PFSK-1 (cell line): ENCODE data around the gene ORMDL3.
A peak's percentile ranks its signal among the peaks of the same experiment; 100 is the strongest.

ENCODE experiments used
- FOXP2 ChIP-seq: optimal IDR thresholded peaks from 2 replicates; pipeline ENCODE3; 2011; ENCODE audit warnings: borderline replicate concordance, control low read depth, inconsistent platforms; ENCODE audit not compliant: insufficient read depth; ENCODE audit errors: extremely low read length, extremely low read depth
- POLR2AphosphoS5 ChIP-seq: IDR thresholded peaks from 2 replicates; pipeline ENCODE4 v1.6.1; 2012; ENCODE audit warnings: low read depth, mild to moderate bottlenecking, control low read depth, low read length, moderate library complexity
- REST ChIP-seq, 2 experiments: IDR thresholded peaks; 2 replicates each; pipeline versions ENCODE4 v1.6.1 to v1.8.0; 2011 to 2012; ENCODE audit warnings: low read depth in 2 of 2, low read length in 2 of 2, control low read depth in 1 of 2, inconsistent platforms in 1 of 2, mild to moderate bottlenecking in 1 of 2, moderate library complexity in 1 of 2; ENCODE audit not compliant: insufficient read depth in 1 of 2
- SIN3A ChIP-seq: IDR thresholded peaks from 2 replicates; pipeline ENCODE4 v1.6.1; 2012; ENCODE audit warnings: mild to moderate bottlenecking, low read length, moderate library complexity, borderline replicate concordance; ENCODE audit not compliant: insufficient read depth
- TAF1 ChIP-seq: IDR thresholded peaks from 2 replicates; pipeline ENCODE4 v1.6.1; 2012; ENCODE audit warnings: low read length, control low read depth, borderline replicate concordance; ENCODE audit not compliant: insufficient read depth

ORMDL3 gene

GRCh38 chr17:39951924-39952679 lies 24.7 kb upstream of the ORMDL3 start:
- TF ChIP-seq TAF1, result 0 out of 2 replicates have a peak, but pooled peaks have one; percentile 22
- TF ChIP-seq REST (IDR thresholded peaks at IDR 0.05; ENCODE audit: insufficient read depth in 1 of 2, low read depth in 2 of 2, low read length in 2 of 2), result no peak
- TF ChIP-seq FOXP2, result no peak
- no peak for TF ChIP-seq POLR2AphosphoS5
- TF ChIP-seq SIN3A, result no peak

GRCh38 chr17:39950871-39951348 lies 23.5 kb upstream of the ORMDL3 start:
- no peak for TF ChIP-seq SIN3A
- TF ChIP-seq REST (IDR thresholded peaks at IDR 0.05; ENCODE audit: insufficient read depth in 1 of 2, low read depth in 2 of 2, low read length in 2 of 2), result no peak
- no peak for TF ChIP-seq FOXP2
- no peak for TF ChIP-seq TAF1
- no peak for TF ChIP-seq POLR2AphosphoS5

- TF ChIP-seq SIN3A (no peak), REST (IDR thresholded peaks at IDR 0.05; ENCODE audit: insufficient read depth in 1 of 2, low read depth in 2 of 2, low read length in 2 of 2) (no peak), POLR2AphosphoS5 (no peak), TAF1 (no peak), FOXP2 (no peak)
Observed at GRCh38 chr17:39949028-39949427, 21.6 kb upstream of the ORMDL3 start.

GRCh38 chr17:39948489-39948828 lies 21.1 kb upstream of the ORMDL3 start:
- TF ChIP-seq FOXP2, result peak; percentile 24

GRCh38 chr17:39946551-39947330 lies 19.3 kb upstream of the ORMDL3 start:
- TF ChIP-seq FOXP2 (no peak), SIN3A (no peak), TAF1 (no peak), POLR2AphosphoS5 (no peak), REST (IDR thresholded peaks at IDR 0.05; ENCODE audit: insufficient read depth in 1 of 2, low read depth in 2 of 2, low read length in 2 of 2) (no peak)
